Mesothelial cell of epicardium (in vitro differentiated cells): ENCODE data around the gene ZBTB39. TPM values are rescaled to one million over a fixed set of nuclear protein-coding genes. Genes with fewer than 3 reads are reported as not detected.

Experiments
- DNase-seq, 2 experiments: peaks; one replicate each; pipeline ENCODE4 v3.0.0; 2021; ENCODE audit warnings: low spot score in 2 of 2; ENCODE audit not compliant: unreplicated experiment in 2 of 2
- H3K27ac Mint-ChIP-seq: 2 replicates; pipeline ENCODE4 v1.8.0; 2021; ENCODE audit warnings: mixed read lengths
- H3K27me3 Mint-ChIP-seq: 2 replicates; pipeline ENCODE4 v1.8.0; 2021; ENCODE audit warnings: low read depth, mixed read lengths
- H3K36me3 Mint-ChIP-seq: 2 replicates; pipeline ENCODE4 v1.8.0; 2021; ENCODE audit warnings: mixed read lengths
- H3K4me1 Mint-ChIP-seq: 2 replicates; pipeline ENCODE4 v1.8.0; 2021; ENCODE audit warnings: mixed read lengths
- H3K4me3 Mint-ChIP-seq: 2 replicates; pipeline ENCODE4 v1.8.0; 2021; ENCODE audit warnings: mild to moderate bottlenecking, moderate library complexity, mixed read lengths
- H3K9me3 Mint-ChIP-seq: 2 replicates; pipeline ENCODE4 v1.8.0; 2021; ENCODE audit warnings: mixed read lengths
- total RNA-seq: library from RNA; stranded (reverse); gene quantifications from 3 replicates; pipeline ENCODE4 v1.2.1, GENCODE V29; 2021
- TF ChIP-seq, protein P1 (sequence below): fragments of 200-600 bp; sonication (generic); IDR thresholded peaks from one replicate; pipeline ENCODE4 v1.5.0; 2021; ENCODE audit warnings: antibody characterized with exemption; ENCODE audit not compliant: unreplicated experiment

ZBTB39 gene
- total RNA-seq, 1 donor from 2014 or later, result 19.2 TPM

DNA sequence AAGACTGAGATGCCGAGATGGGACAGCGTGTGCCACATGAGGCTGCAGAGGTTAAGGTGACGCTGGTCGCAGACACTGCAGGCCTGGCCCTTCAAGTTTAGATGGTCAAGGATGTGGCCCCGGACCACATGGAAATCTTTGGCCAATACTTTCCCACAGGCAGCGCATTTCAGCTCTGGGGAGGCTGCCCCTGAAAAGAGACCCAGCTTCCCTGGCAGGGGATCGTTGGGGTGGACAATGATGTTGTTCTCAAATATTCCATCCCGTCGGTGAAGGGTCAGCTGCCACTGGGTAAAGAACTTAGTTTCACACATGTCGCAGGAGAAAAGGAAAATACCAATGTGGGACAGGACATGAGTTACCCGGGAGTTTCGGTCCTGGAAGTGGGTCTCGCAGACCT lies 3.0 kb downstream of the ZBTB39 start:
- Mint-ChIP-seq H3K9me3 (no peaks in the 10 kb centered on the region), H3K27ac (no peak overlapping the region), H3K27me3 (no peaks in the 10 kb centered on the region), H3K4me1 (peaks cover 19% of the 10 kb centered on the region), H3K4me3 (no peak overlapping the region), H3K36me3 (peaks cover 17% of the 10 kb centered on the region)
- TF ChIP-seq, protein P1, sequence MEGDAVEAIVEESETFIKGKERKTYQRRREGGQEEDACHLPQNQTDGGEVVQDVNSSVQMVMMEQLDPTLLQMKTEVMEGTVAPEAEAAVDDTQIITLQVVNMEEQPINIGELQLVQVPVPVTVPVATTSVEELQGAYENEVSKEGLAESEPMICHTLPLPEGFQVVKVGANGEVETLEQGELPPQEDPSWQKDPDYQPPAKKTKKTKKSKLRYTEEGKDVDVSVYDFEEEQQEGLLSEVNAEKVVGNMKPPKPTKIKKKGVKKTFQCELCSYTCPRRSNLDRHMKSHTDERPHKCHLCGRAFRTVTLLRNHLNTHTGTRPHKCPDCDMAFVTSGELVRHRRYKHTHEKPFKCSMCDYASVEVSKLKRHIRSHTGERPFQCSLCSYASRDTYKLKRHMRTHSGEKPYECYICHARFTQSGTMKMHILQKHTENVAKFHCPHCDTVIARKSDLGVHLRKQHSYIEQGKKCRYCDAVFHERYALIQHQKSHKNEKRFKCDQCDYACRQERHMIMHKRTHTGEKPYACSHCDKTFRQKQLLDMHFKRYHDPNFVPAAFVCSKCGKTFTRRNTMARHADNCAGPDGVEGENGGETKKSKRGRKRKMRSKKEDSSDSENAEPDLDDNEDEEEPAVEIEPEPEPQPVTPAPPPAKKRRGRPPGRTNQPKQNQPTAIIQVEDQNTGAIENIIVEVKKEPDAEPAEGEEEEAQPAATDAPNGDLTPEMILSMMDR, result no peak
- DNase-seq, result no peak

DNA sequence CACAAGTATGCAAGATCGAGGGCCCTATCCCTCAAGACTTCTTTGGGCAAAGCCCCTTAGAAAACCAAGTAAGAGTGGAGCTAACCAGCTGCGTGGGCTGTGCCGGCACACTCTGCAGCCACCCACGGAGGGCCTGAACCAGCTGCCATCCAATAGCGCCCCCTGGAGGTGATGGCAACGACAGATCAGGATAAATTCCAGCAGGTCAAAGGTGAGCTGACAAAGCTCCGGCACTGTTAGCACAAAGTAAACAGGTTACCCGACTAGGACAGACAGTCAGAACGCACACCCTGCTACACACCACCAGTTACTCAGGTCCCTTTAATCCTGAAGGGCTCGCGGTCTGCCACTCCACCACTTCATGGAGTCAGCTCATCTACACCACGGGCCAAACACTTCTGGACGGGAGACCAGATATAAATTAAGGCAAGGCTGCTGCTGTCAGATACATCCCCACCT lies 4.9 kb downstream of the ZBTB39 start:
- H3K9me3 Mint-ChIP-seq, result no peaks in the 10 kb centered on the region
- peaks cover 17% of the 10 kb centered on the region for H3K36me3 Mint-ChIP-seq
- peaks cover 11% of the 10 kb centered on the region for H3K4me1 Mint-ChIP-seq
- no peak overlapping the region for H3K27ac Mint-ChIP-seq
- TF ChIP-seq, protein P1, result peak; percentile 81
- H3K4me3 Mint-ChIP-seq, result no peak overlapping the region
- no peaks in the 10 kb centered on the region for H3K27me3 Mint-ChIP-seq
- DNase-seq, result peak; percentile 54 to 66

DNA sequence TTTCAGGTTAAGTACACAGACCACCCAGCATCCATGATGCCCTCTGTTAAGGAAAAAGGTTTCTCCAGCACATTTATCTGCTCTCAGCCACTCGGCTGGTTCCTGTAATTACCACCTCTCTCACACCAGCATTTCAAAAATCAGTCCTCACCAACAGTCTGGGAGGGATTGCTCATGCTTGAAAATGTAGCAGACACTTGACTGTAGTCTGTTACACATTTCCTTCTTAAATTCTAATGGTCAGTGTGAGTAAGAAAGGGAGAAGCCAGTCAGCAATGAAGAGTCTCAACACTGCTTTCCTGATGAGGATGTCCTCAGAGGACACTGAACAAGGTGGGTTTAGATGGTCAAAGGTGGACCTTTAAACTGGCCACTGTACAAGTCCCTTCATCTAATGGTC lies 6.0 kb downstream of the ZBTB39 start:
- H3K4me1 Mint-ChIP-seq, result peaks cover 7% of the 10 kb centered on the region

DNA sequence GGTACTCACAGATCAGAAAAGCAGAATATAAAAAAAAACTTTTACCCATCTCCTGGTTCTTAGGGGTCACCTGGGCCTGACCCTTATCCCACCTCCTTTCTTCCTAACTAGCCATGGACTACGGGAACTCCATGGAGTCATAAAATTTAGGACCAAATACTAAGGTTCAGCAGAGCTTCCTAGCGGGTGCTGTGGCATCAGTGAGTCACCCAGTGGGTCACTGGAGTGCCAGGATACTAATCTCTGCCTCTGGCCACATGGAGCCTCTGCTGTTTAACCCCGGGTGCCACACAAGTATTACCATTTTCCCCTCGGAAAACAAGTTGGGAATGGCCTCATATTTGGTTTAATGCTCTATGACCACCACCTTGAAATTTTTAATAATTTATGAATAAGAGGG lies 6.9 kb downstream of the ZBTB39 start:
- Mint-ChIP-seq H3K4me3 (no peak overlapping the region), H3K27me3 (no peaks in the 10 kb centered on the region), H3K4me1 (no peaks in the 10 kb centered on the region), H3K27ac (no peak overlapping the region), H3K36me3 (peaks cover 25% of the 10 kb centered on the region), H3K9me3 (no peaks in the 10 kb centered on the region)
- TF ChIP-seq, protein P1, result no peak
- DNase-seq, result no peak

More for the DNA sequence above, 6.0 kb downstream of the ZBTB39 start:
- Mint-ChIP-seq H3K4me3 (no peak overlapping the region), H3K27ac (no peak overlapping the region), H3K27me3 (no peaks in the 10 kb centered on the region), H3K9me3 (no peaks in the 10 kb centered on the region), H3K36me3 (peaks cover 23% of the 10 kb centered on the region)
- TF ChIP-seq, protein P1, result no peak
- no peak for DNase-seq

DNA sequence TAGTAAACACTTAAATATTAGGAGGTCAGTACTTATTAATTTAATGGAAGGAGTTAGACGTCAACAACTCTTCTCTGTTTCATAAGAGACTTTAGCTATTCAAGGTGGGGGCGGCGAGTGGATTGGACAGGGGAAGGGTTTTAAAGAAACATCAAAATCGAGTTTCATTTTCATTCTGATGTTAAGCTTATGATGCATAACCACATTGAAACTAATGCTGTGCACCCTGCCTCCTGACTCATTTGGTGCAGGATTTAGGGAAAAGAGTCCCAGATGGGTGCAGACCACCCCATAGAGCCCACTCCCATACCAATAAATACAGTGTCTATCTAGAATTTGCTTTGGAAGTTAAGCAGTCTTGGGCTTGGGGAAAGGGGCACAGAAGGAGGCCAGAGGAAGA lies 7.4 kb downstream of the ZBTB39 start:
- H3K9me3 Mint-ChIP-seq, result no peaks in the 10 kb centered on the region
- H3K27me3 Mint-ChIP-seq, result no peaks in the 10 kb centered on the region
- H3K27ac Mint-ChIP-seq, result no peak overlapping the region
- no peak overlapping the region for H3K4me3 Mint-ChIP-seq
- no peaks in the 10 kb centered on the region for H3K4me1 Mint-ChIP-seq
- TF ChIP-seq, protein P1, result no peak
- DNase-seq, result no peak
- peaks cover 24% of the 10 kb centered on the region for H3K36me3 Mint-ChIP-seq

DNA sequence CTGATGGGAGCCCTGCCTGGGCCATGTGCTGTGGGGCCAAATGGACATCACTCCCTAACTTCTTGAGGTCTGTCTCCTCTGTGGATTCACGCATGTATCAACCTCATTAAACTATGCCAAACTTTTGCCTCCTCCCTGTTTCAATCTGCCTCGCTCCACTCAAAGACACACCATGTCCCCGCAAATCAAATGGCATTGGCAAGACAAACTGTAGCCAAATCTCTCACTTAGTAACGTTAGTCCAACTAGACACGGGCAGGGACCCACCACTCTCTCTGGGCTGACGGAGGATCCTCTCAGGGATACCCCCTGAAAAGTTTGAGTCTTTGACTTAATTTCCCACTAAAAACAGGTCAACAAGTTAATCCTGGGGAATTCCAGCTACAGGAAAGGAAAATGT lies 8.0 kb downstream of the ZBTB39 start:
- TF ChIP-seq, protein P1, result no peak
- peaks cover 20% of the 10 kb centered on the region for H3K36me3 Mint-ChIP-seq
- no peak overlapping the region for H3K4me3 Mint-ChIP-seq
- H3K9me3 Mint-ChIP-seq, result no peaks in the 10 kb centered on the region
- DNase-seq, result no peak
- no peak overlapping the region for H3K27ac Mint-ChIP-seq
- no peaks in the 10 kb centered on the region for H3K4me1 Mint-ChIP-seq
- H3K27me3 Mint-ChIP-seq, result no peaks in the 10 kb centered on the region
